HG03469 (cell line): ENCODE results near the gene RPTOR.

Experiments used
- ATAC-seq: cut with Tn5 transposase; IDR thresholded peaks from one replicate; pipeline ENCODE4 v1.9.1; 2021; ENCODE audit warnings: mild to moderate bottlenecking, moderate library complexity, moderate number of reproducible peaks; ENCODE audit not compliant: unreplicated experiment

Gene RPTOR

DNA sequence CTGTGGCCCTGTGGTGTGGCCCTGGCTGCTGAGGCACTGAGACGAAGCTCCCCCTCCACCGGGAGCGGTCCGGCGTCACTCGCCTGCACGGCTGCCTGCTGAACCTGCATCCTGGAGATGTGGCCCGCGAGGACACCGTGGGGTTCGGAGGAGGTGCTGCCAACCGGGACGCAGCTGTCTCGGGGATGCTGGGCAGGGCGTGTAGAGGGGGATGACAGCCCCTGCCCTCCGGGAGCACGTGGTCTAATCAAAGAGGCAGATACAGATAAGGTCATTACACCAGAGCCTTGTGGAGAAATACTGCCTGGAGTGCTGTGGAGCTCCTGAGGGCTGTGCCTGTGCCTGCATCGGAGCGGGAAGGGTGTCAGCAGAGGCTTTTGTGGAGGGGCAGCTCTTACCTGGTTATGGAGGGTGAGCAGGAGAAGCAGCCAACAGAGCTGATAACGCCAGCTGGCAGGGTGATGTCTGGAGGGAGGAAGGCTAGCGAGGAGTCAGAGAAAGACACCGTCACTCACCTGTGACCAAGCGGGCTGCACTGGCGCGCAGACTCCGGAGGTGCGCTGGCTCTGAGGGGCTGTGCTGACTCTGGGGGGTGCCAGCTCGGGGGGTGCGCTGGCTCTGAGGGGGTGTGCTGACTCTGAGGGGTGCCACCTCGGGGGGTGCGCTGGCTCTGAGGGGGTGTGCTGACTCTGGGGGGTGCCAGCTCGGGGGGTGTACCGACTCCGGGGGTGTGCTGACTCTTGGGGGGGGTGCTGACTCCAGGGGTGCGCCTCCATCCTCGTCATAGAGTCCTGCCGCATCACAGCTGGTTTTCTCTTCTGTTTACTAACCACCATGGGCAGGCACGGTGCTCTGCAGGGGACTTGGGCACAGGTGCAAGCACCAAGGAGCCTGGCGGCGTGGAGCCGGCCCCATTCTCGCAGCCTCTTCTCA, 342.3 kb downstream of the RPTOR start:
- no peak for ATAC-seq

DNA sequence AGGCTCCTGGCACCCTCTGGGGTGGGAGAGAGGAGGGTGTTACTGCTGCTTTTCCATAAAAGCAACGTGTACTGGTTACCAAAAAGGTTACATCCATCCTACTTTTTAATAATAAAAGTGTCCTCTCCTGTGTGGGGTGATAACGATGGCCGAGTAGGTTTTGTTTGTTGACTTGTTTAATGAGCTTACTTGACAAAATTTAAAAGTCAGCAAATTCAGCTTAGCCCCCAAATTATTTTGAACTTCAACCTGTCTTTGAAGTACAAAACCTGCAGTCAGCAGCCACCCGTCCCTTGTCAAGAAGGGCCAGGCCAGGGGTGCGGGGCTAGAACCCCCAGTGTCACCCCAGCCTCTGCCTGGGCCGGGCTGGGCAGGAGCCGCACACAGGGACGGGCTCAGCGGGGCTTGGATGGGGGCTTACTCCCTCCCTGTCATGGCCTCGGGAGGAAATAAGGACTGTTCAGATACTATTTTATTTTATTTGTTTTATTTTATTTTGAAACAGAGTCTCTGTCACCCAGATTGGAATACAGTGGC, 343.1 kb downstream of the RPTOR start:
- no peak for ATAC-seq

DNA sequence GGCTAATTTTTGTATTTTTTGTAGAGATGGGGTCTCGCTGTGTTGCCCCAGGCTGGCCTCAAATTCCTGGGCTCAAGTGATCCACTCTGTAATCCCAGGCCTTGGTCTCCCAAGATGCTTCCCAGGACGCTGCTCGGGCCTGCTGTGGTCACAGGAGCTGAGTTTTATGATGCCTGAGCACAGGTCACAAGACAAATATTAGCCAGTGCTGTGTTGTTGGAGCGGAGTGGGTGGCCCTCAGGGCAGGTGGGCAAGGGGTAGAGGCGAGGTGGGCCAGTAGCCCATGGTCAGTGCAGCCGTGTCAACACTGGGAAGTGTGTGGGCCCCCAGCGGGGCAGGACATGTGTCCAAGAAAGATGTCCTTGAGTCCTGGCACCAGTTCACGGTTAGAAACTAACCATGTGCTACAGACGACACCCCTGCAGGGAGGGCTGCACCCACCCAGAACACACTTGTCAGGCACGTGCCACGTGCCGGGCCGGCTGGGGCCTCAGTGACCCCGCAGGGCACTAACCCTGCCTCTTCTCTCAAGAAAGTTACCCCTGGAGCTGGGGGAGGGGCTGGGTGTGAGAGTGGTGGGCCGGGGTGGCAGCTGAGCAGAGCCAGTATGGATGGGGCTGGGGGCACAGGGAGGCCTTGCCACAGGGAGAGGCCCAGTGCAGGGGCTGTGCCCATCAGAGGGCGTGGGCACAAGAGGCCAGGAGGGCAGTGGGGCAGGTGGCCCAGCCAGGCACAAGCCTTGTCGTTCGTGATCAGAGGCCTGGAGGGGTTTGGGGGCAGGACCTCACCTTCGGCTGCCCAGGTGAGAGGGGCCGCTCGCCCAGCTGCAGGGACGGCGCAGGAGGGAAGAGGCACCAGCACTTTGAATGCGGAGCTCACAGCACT, 343.9 kb downstream of the RPTOR start:
- ATAC-seq: no peak

DNA sequence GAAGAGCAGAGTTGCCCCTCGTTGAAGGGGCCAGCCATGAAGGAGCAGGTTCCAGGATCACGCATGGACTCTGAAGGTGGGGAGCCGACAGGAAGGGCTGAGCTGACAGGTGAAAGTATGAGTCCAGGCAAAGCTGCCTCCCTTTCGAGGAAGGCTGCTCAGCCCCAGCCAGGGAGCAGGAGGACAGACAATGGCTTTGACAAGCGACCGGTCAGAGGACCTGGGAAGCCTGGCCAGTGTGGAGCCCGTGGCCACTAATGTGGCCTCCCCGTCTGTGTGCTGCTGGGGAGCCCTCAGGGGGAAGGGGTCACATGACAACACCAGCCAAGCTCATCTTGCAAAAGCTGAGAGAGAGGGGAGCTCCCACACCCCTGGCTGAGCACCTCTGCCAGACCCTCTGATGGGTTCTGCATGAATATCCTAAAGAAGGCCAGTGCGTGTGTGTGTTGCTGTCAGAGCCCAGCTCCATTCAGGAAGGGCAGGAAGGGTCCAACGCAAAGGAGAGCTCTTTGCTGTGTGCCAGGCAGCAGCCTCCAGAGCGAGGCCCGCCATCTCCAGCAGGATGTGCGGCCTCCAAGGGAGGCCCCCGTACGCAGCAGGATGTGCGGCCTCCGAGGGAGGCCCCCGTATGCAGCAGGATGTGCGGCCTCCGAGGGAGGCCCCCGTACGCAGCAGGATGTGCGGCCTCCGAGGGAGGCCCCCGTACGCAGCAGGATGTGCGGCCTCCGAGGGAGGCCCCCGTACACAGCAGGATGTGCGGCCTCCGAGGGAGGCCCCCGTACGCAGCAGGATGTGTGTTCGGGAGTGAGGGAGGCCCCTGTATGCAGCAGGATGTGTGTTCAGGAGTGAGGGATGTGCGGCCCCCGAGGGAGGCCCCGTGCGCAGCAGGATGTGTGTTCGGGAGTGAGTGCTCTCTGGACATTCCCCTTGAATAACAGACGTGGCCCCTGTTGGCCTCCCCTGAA, 344.9 kb downstream of the RPTOR start:
- no peak for ATAC-seq

DNA sequence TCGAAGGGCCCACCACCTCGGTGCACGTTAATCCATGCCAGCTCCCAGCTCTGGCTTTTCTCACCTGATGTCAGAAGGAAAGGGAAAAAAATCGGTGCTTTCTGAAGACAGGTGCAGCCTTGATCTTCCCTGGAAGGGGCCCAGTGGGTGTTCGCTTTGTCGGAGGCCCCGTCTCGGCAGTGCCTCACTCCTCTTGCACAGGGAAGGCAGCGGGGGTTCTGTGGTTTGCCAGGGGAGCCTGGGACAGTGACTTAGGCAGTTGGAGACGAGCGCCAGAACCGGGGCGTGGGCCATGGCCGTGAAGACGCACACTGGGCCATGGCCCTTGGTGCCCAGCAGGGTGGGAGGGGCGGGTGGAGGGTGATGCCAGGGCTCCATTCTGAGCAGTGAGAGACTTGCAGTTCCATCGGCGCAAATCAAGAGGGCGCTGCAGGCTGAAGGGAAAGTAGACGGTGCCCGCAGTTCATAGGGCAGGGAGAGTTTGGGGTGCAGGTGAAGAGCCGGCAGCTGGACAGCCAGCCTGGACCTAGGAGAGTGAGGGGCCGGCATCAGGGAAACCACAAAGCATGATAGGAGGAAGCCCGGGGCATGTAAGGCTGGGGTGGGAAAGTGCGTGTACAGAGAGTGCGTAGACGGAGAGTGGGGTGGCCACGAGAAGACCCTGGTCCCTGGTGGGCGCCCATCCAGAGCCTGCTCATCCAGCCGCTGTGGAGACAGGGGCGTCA, 345.7 kb downstream of the RPTOR start:
- ATAC-seq: no peak

DNA sequence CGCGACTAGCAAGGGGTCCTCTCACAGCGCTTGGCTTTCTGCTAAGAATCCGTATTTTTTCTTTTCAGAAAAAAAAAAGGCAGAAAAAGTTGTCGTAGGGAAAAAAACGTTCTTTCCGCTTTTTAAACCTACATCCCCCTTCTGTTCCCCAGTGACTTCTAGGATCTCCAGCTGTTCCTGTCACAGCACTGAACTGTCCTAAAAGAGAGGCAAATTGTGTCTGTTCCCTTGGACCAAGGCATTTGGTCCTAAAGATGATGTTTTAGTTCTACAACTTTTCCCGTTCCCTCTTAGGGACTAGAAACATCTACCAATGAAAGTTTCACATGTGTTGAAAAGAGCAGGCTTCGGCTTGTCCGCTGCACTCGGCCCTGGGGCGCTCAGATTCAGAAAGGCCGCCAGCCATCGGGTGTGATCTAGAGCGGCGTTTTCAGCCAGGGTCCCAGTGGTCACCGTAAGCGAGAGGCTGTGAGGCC, 346.3 kb downstream of the RPTOR start:
- no peak for ATAC-seq

DNA sequence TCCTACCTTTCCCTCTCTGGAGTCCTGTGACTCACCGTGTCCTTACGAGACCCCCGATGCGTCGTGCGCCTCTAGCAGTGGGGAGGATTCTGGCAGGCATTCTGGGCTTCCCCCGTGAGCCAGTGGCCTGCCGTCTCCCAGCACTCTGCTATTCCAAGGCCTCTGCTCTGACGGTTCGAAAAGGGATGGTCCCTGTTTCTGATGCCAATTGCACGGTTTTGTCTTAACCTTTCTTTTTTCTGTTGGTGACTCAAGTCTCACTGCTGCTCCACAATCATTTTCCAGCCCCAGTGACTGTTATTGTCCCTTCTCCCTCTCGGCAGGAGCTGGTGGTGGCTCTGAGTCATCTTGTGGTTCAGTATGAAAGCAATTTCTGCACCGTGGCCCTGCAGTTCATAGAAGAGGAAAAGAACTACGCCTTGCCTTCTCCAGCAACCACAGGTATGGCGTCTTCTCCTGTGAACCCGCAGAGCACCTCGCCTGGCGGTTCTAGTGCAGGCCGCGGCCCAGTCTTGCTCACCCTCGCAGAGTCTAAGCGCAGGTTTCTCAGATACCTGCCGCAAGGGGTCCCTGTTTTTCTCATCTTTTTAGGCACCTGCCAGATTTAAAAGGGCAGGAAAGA, 346.9 kb downstream of the RPTOR start:
- no peak for ATAC-seq

DNA sequence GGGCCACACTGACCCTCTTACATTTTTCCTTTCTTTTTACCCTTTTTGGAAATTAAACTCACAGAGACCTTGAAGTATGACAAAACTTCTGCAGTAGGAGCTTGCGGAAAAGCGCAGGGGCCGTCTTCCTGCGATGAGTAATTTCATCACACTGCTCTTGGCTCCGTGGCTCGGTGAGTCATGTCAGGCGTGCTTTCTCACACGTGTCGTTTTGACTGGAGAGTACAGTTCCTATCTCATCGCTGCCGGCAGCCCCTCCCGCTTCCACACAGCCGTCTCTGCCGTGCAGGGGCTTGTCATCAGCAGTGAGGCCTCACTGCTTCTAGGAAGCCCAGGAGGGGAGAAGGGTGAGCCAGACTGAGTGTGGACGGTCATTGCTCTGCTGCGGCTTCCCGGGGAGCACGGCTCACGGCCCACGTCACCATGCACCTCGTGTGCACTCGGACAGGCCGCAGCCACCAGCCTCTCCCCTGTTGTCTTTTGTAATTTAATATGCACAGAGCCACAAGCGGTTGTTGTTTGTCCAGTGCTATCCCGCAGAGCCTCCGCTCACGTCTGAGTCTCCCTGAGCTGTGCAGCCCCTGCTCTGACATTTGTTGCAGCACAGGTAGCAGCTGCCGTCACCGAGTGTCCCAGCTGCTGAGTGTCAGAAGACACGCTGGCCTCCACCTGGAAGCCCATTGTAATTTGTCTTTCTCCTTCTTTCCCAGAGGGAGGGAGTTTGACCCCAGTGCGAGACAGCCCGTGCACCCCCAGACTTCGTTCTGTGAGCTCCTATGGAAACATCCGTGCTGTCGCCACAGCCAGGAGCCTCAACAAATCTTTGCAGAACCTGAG, 347.6 kb downstream of the RPTOR start:
- ATAC-seq: no peak

DNA sequence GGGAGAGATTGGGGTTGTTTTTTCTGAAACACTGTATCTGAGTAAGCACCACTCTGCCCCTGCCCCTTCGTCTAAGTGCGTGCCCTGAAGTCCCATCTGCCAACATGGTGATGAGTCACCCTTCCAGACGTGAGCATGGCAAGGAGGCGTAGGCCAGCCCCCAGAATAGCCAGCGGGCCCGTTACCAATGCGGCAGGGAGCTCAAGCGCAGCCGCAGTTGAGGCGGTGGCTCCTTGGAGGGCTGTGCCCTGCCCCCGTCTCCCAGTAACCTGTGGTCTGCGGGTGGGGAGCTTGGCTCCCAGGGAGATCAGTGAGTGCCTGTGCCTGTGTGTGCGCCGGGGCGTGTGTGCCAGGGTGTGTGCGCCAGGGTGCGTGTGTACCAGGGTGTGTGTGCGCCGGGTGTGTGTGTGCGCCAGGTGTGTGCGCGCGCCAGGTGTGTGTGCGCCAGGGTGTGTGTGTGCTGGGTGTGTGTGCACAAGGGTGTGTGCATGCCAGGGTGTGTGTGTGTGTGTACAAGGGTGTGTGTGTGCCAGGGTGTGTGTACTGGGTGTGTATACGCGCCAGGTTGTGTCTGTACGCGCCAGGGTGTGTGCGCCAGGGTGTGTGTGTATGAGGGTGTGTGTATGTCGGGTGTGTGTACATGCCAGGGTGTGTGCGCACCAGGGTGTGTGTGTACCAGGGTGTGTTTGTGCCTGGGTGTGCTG, 348.4 kb downstream of the RPTOR start:
- no peak for ATAC-seq

DNA sequence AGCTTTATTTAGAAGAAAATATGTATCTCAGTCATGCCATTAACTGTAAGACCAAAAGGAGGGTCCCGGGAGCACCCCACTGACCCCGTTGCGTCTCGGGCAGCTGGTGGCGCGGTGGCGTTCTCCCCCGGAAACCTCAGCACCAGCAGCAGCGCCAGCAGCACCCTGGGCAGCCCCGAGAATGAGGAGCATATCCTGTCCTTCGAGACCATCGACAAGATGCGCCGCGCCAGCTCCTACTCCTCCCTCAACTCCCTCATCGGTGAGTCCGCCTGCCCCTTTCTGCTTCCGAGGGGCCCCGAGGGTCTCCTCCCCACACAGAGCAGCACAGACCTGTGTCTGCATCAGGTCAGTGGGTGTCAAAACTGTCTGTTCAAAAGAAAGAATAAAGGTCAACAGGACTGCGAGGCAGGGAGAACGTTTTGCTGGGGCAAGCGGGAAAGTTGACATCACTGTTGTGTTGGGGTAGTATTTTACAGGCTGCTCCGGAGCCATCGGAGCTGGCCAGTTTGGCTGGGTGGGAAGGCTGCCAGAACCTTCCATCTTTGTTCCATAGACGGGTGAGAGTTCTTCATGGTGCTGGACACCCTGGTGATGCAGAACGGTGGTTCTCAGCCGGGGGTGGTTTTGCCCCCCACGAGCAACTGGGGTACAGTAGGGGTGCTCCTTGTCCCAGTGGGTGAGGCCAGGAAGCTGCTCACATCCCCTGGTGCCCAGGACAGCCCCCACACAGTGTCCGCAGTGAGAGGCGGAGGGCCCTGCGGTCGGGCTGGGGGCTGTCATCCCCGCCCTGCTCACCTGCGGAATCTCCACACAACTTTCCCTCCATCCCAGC, 349.2 kb downstream of the RPTOR start:
- no peak for ATAC-seq

DNA sequence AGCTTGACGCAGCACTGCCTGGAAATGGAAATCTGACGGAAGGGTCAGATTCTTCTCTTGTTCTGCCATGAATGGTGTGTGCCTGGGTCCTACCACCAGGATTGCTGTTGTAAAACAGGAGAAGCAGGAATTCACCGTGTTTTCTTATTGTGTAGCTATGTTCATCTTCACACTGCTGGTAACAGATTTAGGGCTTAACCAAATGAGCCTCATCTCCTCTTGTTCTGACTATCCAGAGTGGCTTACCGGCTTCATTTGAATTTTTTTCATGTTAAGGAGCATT, 349.7 kb downstream of the RPTOR start:
- ATAC-seq: no peak

DNA sequence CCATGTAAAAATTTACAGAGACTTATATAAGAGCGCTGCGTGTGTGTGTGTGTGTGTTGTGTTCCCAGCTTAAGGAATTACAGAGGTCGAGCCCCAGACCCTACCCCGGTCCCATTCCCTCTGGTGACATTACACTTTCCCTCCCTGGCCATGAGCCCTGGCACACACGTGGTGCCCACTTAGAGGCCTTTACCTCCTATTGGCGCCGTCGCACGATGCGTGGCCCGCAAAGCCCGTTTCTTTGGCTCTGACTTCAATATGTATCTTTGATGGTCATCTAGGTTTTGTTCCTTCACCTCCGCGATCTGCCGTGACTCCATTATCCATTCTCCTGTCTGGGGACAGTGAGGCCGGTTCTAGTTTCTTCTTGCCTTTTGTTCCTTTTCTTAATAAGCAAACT, 350.1 kb downstream of the RPTOR start:
- no peak for ATAC-seq

DNA sequence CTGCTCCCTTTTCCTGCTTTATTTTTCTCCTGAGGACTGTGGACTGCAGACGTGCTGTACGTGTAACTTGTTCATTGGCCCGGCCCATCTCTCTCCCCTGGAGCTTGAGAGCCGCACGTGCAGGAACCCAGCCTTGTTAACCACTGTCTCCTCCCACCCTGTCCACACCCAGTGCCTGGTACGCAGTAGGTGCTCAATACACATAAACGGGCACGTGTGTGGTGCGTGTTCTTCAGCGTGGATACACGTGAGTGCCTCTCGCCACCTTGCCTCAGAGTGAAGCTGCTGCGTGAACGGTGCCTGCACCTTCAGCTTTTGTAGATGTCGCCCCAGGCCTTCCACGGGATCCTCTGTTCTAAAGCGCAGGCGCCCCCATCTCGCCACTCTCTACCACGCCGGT, 350.7 kb downstream of the RPTOR start:
- no peak for ATAC-seq

DNA sequence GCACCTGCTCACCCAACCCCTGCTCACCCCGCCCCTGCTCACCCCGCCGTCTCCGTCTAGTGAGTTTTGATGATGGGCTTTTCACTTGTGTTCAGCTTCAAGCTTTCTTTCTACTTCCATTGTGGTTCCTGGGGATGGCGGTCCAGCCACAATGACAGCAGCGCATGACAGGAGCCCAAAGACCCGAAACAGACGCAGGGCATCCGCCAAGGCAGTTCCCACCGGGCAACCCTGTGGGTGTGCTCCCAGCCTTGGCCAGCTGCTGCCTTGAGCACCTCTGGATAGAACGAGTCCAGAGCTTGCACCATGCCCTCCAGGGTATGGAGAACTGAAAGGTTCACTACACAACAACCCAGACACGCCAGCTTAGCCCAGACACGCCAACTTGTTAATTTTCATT, 354.1 kb downstream of the RPTOR start:
- ATAC-seq: no peak

DNA sequence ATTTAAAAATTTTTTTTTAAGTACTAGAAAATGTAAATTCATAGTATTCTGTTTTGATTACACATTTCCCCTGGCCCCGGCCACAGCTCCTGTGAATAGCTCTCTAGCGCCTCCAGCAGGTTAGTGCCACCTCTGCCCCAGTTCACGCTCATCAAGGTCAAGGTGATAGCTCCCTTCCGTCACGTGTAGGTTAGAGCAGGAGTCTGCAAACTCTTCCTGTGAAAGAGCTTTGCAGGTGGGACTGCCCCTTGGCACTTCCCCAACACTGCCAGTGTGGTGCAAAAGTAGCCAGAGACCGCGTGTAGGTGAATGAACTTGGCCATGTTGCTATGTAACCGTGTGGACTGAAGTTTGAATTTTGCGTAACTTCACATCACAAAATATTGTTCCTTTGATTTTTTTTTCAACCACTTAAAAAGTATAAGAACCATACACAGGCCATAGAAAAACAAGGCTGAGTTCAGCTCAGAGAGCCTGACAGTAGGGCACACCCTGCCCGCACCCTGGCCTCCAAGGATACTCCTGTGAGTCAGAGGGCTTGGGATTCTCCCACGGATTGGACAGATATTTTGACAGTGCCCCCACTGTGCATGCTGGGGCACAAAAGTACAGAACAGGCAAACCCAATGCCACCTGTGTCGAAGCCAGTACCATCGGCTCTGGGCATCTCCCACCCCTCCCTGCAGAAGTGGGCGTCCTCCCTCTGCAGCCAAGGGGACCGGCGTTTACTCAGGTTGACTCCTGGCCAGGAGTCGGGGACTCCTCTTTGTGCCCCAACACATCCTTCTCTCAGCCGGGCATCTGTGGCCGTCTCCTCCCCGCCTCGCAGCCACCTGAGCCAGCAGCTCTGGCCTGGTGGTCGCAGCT, 355.0 kb downstream of the RPTOR start:
- ATAC-seq: no peak

DNA sequence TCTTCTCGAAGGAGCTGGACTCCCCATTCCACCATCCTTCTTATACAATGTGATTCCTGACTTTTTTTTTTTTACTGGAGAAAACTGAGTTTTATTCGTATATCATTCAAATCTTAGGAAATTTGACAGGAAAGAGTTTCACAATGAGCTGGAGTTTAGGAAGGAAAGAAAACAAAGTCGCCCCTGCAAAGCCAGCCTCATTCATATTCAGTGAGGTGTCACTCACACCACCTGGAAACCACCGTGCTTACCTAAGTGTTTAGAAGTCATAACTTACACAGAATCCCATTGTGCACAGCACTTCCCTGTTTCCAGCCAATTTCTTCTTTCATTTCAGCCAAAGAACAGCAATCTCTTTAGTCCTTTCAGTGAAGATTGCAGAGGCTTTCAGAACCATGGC, 356.7 kb downstream of the RPTOR start:
- ATAC-seq: no peak
